GM12872 (cell line): ENCODE measurements around the gene PPP2R5D.

Experiments
- CTCF ChIP-seq: IDR thresholded peaks from 3 replicates; pipeline ENCODE4 v1.5.1; 2011; ENCODE audit warnings: low read depth, mild to moderate bottlenecking, low read length, moderate library complexity; ENCODE audit not compliant: insufficient read depth

PPP2R5D gene

DNA sequence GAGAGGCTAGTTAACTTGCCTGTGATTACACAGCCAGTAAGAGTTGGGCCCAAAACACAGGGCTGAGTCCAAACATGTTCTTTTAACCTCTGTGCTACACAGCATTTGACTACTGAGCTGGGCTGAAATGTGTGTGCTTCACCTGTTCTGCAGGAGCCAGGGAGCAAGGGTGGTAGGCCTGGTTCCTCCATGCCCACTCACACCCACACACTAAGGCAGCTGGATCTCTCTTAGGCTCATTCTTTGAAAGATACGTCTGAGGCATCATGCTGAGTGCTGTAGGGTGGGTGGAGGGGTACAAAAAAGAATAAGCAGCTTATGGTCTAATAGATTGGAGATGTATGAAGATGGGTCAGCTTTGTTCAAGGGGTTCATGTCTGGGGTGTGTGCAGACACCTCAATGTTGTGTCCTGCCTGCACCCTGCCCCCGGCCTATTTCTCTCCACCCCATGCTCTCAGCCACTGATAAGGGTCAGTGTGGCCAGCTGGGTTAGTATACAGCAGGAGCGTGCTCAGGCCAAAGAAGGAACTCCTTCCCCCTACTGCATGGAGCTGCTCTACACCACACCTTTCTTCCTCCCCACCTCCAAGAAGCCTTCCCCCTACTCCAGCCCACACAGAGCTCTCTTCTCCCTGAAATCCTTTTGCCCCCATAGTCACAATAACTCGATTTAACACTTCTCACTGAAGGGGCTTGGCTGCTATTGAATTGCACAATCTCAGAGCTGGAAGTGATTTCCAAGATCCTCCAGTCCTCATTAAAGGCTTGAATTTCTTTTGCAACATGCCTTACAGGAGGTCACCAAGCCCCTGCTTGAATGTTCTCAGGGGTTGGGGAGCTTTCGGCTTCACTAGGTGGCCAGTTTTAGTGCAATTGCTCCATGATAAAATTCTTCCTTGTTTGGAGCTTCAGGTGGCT, 3.4 kb downstream of the PPP2R5D start:
- no peak for TF ChIP-seq CTCF

DNA sequence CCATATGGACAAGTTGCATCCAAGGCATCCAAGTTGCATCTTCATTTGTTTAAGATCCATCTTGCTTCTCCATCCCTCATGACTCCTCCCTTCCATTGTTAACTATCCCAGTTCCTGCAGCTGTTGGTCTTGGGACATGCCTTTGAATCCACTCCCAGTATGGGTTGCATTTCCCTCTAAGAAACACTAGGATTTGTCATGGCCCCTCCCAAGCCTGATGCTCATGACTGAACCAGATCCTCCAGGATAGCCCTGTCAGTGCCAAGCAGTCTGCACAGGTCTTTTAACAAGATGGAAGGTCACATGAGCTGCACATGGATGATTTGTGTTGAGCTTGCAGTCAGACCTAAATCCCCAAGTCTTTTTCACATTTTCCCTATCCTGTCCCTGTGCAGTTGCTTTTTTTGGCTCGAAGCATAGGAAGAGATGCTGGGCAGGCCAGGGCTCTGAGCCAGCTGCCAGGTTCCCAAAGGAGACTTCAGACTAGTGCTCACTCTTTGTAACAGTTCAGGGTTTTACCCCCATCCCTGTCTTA, 4.2 kb downstream of the PPP2R5D start:
- TF ChIP-seq CTCF = no peak

DNA sequence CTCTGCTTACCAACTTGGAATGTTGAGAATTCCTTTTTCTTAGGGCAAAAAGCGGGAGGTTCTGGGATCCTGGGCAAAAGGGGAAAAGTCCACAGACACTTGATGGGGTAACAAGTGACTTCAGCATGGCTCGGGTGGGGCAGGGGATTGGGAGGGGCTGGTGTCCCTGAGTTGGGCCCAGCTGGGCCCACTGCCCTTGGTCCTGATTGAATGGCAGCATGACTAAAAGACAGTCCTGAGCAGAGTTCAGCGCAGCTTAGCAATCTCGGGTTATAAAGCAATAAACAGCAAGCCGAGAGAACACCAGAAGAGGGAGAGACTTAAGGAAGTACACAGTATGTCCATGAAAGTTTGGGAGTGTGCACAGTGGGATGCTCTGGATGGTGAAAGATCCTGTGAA, 5.6 kb downstream of the PPP2R5D start:
- TF ChIP-seq CTCF = no peak

- TF ChIP-seq CTCF = no peak
Observed at GRCh38 chr6:42993445-42993844, 9.1 kb downstream of the PPP2R5D start.

DNA sequence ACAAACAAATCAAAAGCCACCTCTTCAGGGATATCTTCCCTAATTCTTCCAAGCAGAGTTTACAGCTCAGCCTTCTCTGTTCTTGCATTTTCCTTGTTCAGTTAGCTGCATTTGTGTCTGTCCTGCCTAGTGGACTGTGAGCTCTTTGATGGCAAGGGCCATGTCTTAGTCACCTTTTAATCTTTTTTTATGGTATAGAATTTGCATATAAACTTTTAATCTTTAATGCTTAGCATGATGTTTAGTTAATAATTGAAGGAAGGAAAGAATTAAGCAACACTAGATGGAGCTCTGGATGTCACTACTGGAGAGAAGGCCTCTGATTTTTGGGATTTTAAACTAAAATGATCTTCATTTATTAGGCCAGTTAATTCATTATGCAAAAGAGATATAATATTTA, 12.1 kb downstream of the PPP2R5D start:
- TF ChIP-seq CTCF = no peak

DNA sequence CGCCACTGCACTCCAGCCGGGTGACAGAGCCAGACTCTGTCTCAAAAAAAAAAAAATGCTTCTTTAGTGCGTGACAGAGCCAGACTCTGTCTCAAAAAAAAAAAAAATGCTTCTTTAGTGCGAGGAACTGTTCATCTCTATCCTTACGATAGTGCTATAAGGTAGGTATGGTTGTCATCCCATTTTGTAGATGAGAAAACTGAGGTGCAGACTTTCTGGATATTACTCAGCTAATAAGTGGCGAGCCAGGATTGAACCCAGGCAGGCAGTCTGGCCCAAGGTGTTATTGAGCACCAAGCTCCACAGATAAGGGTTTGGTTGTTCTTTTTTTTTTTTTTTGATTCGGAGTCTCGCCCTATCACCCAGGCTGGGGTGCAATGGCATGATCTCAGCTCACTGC, 17.5 kb downstream of the PPP2R5D start:
- TF ChIP-seq CTCF = no peak

DNA sequence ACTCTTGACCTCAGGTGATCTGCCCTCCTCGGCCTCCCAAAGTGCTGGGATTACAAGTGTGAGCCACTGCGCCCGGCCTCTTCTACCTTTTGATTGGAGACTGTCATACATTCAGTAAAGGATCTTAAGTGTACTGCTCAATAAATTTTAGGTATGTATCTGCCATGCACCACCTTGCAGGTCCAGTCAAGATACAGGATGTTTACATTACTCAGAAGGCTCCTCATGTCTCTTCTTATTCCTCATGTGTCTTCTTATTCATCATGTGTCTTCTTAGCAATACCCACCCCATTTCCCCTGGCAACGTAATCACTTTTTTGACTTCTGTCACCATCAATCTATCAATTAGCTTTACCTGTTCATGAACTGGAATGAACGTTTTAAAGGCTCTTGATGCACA, 21.5 kb downstream of the PPP2R5D start:
- no peak for TF ChIP-seq CTCF
